PC-3 (cell line): ENCODE measurements around the gene SH2D3C. TPM values are rescaled to one million over a fixed set of nuclear protein-coding genes. Genes with fewer than 3 reads are reported as not detected.

Experiments used
- ATAC-seq: fragments of 200-7000 bp; cut with Tn5 transposase; 2 replicates; pipeline ENCODE4 v1.9.1; 2020; ENCODE audit warnings: mild to moderate bottlenecking, moderate library complexity
- BruUV-seq: library from RNA; stranded (reverse); fragments of 400-500 nt; replicated peaks from 2 replicates; lab custom pipeline; 2021; lab: Mats Ljungman, UMichigan
- CTCF ChIA-PET: fragments of 300-600 bp; sonication (Branson Sonifier 250); formaldehyde crosslinking; loops from one replicate; lab custom pipeline; 2022; ENCODE audit warnings: antibody characterized with exemption; lab: Charles Lee
- POLR2A ChIA-PET: fragments of 300-600 bp; sonication (Branson Sonifier 250); formaldehyde crosslinking; loops from one replicate; lab custom pipeline; 2022; ENCODE audit warnings: antibody characterized with exemption; ENCODE audit not compliant: unreplicated experiment; lab: Charles Lee
- DNase-seq: peaks from one replicate; pipeline ENCODE4 v3.0.0-alpha.2; 2015
- H2AFZ ChIP-seq: fragments of 300-600 bp; sonication (generic); 2 replicates; pipeline ENCODE4 v1.6.0; 2016; ENCODE audit warnings: antibody characterized with exemption, low read length
- H3F3A ChIP-seq: fragments of 300-600 bp; sonication (generic); one replicate; pipeline ENCODE4 v1.6.0; 2017; ENCODE audit warnings: antibody characterized with exemption, low read length, control low read depth, mild to moderate bottlenecking; ENCODE audit not compliant: unreplicated experiment
- H3K27ac ChIP-seq: fragments of 300-600 bp; sonication (generic); 2 replicates; pipeline ENCODE4 v1.5.1; 2016; ENCODE audit warnings: mild to moderate bottlenecking, low read length
- H3K27me3 ChIP-seq: fragments of 300-600 bp; sonication (generic); 2 replicates; pipeline ENCODE4 v1.6.1; 2016; ENCODE audit warnings: low read length, mixed read lengths
- H3K36me3 ChIP-seq: fragments of 300-600 bp; sonication (generic); 2 replicates; pipeline ENCODE4 v1.6.1; 2016; ENCODE audit warnings: low read depth, mixed run types, low read length, mixed read lengths
- H3K4me1 ChIP-seq: fragments of 300-600 bp; sonication (generic); 2 replicates; pipeline ENCODE4 v1.5.1; 2016; ENCODE audit warnings: low read length; ENCODE audit not compliant: insufficient read depth
- H3K4me2 ChIP-seq: fragments of 300-600 bp; sonication (generic); 2 replicates; pipeline ENCODE4 v1.6.0; 2016; ENCODE audit warnings: low read length
- H3K4me3 ChIP-seq: fragments of 300-600 bp; sonication (generic); 2 replicates; pipeline ENCODE4 v1.5.1; 2016; ENCODE audit warnings: mild to moderate bottlenecking, low read length, mixed read lengths
- H3K79me2 ChIP-seq: fragments of 300-600 bp; sonication (generic); 2 replicates; pipeline ENCODE4 v1.6.1; 2017; ENCODE audit warnings: low read length, mixed read lengths
- H3K9ac ChIP-seq: fragments of 300-600 bp; sonication (generic); 2 replicates; pipeline ENCODE4 v1.6.0; 2016; ENCODE audit warnings: mild to moderate bottlenecking, low read length
- H3K9me2 ChIP-seq: fragments of 300-600 bp; sonication (generic); replicated peaks from 2 replicates; pipeline ENCODE4 v1.6.1; 2016; ENCODE audit warnings: mixed run types, low read length, mixed read lengths
- H3K9me3 ChIP-seq: fragments of 300-600 bp; sonication (generic); 2 replicates; pipeline ENCODE4 v1.6.1; 2016; ENCODE audit warnings: low read length, mixed read lengths
- H4K20me1 ChIP-seq: fragments of 300-600 bp; sonication (generic); 2 replicates; pipeline ENCODE4 v1.6.1; 2016; ENCODE audit warnings: low read length, mixed read lengths
- CTCF ChIP-seq: fragments of 300-600 bp; sonication (generic); conservative IDR thresholded peaks from 2 replicates; pipeline ENCODE4 v1.5.1; 2017; ENCODE audit warnings: antibody characterized with exemption, low read depth, mild to moderate bottlenecking, low read length
- EZH2 ChIP-seq: fragments of 300-600 bp; sonication (generic); IDR thresholded peaks from one replicate; pipeline ENCODE4 v1.6.1; 2017; ENCODE audit warnings: antibody characterized with exemption, mild to moderate bottlenecking, low read length; ENCODE audit not compliant: unreplicated experiment
- EZH2phosphoT487 ChIP-seq: fragments of 300-600 bp; sonication (generic); IDR thresholded peaks from 2 replicates; pipeline ENCODE4 v1.6.1; 2018; ENCODE audit warnings: mild to moderate bottlenecking, antibody characterized with exemption, low read length, borderline replicate concordance
- intact Hi-C: fragments of 100-400 bp; cut with micrococcal nuclease; formaldehyde crosslinking; loops from 2 replicates; pipeline ENCODE4 v1.9.0; 2023
- total RNA-seq: library from RNA; depleted of rRNA; stranded (reverse); fragments of >200 nt; gene quantifications from 2 replicates; pipeline ENCODE4 v1.2.3, GENCODE V29; 2014

The SH2D3C gene
- total RNA-seq, 1 experiment from 2014 or later: 0.26 TPM

GRCh38 chr9:127785933-127786772, 7.7 kb upstream of the SH2D3C start, which contains the start of gene CDK9:
CDK9 (plus strand) TSS chr9:127786034; CDS start chr9:127786149, 115 bp downstream.
- Histone ChIP-seq H3F3A (no peaks in the 10 kb centered on the region), H3K36me3 (peaks cover 43% of the 10 kb centered on the region), H3K27ac (peak within 1 kb of the TSS; percentile 79), H3K79me2 (peaks cover 42% of the 10 kb centered on the region), H4K20me1 (peaks cover 32% of the 10 kb centered on the region), H3K9ac (peak within 1 kb of the TSS; percentile 98), H3K4me3 (peak within 1 kb of the TSS; percentile 81), H3K9me3 (no peaks in the 10 kb centered on the region), H3K27me3 (no peaks in the 10 kb centered on the region), H2AFZ (peak within 1 kb of the TSS; percentile 71), H3K4me1 (peaks cover 10% of the 10 kb centered on the region), H3K4me2 (peak within 1 kb of the TSS; percentile 89), H3K9me2 (no peaks in the 10 kb centered on the region)
- POLR2A ChIA-PET: interaction anchor here (0.5 to 0.7 kb wide), 5 partner anchors 15 to 329 kb away, joined by 3 to 8 read pairs (median 4); partner anchors contain the start of gene STXBP1
- intact Hi-C loops: loop anchor here (1.0 to 2.0 kb wide), 2 partner anchors 51 to 85 kb away; partner anchors contain the start of gene TOR2A
- TF ChIP-seq EZH2phosphoT487: no peak
- TF ChIP-seq EZH2: no peak
- no peak for TF ChIP-seq CTCF
- no TSS peak for BruUV-seq
- CTCF ChIA-PET: interaction anchor here (0.6 to 1.3 kb wide), 2 partner anchors 51 to 63 kb away, joined by 6 to 11 read pairs; partner anchors contain the start of gene TOR2A
- DNase-seq (peak; percentile 79), ATAC-seq (peak; percentile 86)

GRCh38 chr9:127785023-127785932, 6.8 kb upstream of the SH2D3C start:
- ChIA-PET POLR2A (interaction anchor here (0.5 to 0.7 kb wide), 4 partner anchors 14 to 329 kb away, joined by 3 to 8 read pairs (median 4); partner anchors contain the start of gene STXBP1), CTCF (interaction anchor here (0.6 to 1.3 kb wide), 3 partner anchors 50 to 201 kb away, joined by 4 to 11 read pairs (median 6); partner anchors contain the start of gene TOR2A)
- BruUV-seq: no TSS peak
- ATAC-seq (peak; percentile 64), DNase-seq (peak; percentile 75)
- H3F3A ChIP-seq: no peaks in the 10 kb centered on the region
- H3K79me2 ChIP-seq: peaks cover 42% of the 10 kb centered on the region
- no peaks in the 10 kb centered on the region for H3K27me3 ChIP-seq
- intact Hi-C loops: loop anchor here (1.0 kb wide), 1 partner anchor 50 kb away; the partner anchor contains the start of gene TOR2A
- H3K9ac ChIP-seq: no peak overlapping the region; the same call in 1 of the 2 replicates
- no peaks in the 10 kb centered on the region for H3K9me3 ChIP-seq
- no peak for TF ChIP-seq EZH2
- TF ChIP-seq CTCF: peak; percentile 69
- no peak for TF ChIP-seq EZH2phosphoT487
- H3K4me3 ChIP-seq: peak overlapping the region; percentile 81
- H2AFZ ChIP-seq: peak overlapping the region; percentile 71
- H3K27ac ChIP-seq: no peak overlapping the region
- peaks cover 32% of the 10 kb centered on the region for H4K20me1 ChIP-seq
- H3K9me2 ChIP-seq: no peaks in the 10 kb centered on the region
- H3K36me3 ChIP-seq: peaks cover 37% of the 10 kb centered on the region
- peaks cover 10% of the 10 kb centered on the region for H3K4me1 ChIP-seq
- peak overlapping the region; percentile 75 for H3K4me2 ChIP-seq
